ENCODE data around the gene IL17C.

IL17C gene

GRCh38 chr16:88610909-88611812 is 27.2 kb upstream of the IL17C start:
- DNase-seq = no peak

- no peak for DNase-seq
These were observed 25.1 kb upstream of the IL17C start for GRCh38 chr16:88613293-88613692.

- DNase-seq = no peak
These were observed 24.2 kb upstream of the IL17C start for GRCh38 chr16:88613911-88614817.

- DNase-seq = no peak
These were observed 23.4 kb upstream of the IL17C start for GRCh38 chr16:88614818-88615580.

- DNase-seq = no peak
These were observed 22.1 kb upstream of the IL17C start for GRCh38 chr16:88616320-88616719.

- no peak for DNase-seq
These were observed 21.6 kb upstream of the IL17C start for GRCh38 chr16:88616736-88617135.

- no peak for DNase-seq
These were observed 20.9 kb upstream of the IL17C start for GRCh38 chr16:88617268-88618031.

GRCh38 chr16:88618182-88618955 is 20.0 kb upstream of the IL17C start:
- no peak for DNase-seq

GRCh38 chr16:88618956-88619667 is 19.3 kb upstream of the IL17C start:
- DNase-seq = no peak

- DNase-seq = no peak
These were observed 18.2 kb upstream of the IL17C start for GRCh38 chr16:88619859-88620815.

GRCh38 chr16:88622125-88622524 is 16.2 kb upstream of the IL17C start:
- no peak for DNase-seq

- DNase-seq = no peak
These were observed 15.5 kb upstream of the IL17C start for GRCh38 chr16:88622866-88623265.

GRCh38 chr16:88623858-88624257 is 14.5 kb upstream of the IL17C start:
- no peak for DNase-seq

GRCh38 chr16:88624481-88624880 is 13.9 kb upstream of the IL17C start:
- DNase-seq = no peak

GRCh38 chr16:88624977-88625576 is 13.3 kb upstream of the IL17C start:
- no peak for DNase-seq

- DNase-seq = no peak
These were observed 11.7 kb upstream of the IL17C start for GRCh38 chr16:88626646-88627045.

- DNase-seq = no peak
These were observed 10.6 kb upstream of the IL17C start for GRCh38 chr16:88627531-88628411.

GRCh38 chr16:88628512-88628974 is 9.8 kb upstream of the IL17C start:
- no peak for DNase-seq
